Neural progenitor cell (in vitro differentiated cells): ENCODE measurements around the gene PPP4R3B. TPM values are rescaled to one million over a fixed set of nuclear protein-coding genes. Genes with fewer than 3 reads are reported as not detected.

Experiments
- DNase-seq: peaks from one replicate; pipeline ENCODE4 v3.0.0-alpha.2; 2016; ENCODE audit warnings: low spot score
- H2AFZ ChIP-seq: fragments of 200-600 bp; sonication (generic); replicated peaks from 2 replicates; pipeline ENCODE4 v1.6.1; 2016; ENCODE audit warnings: antibody characterized with exemption
- H3F3A ChIP-seq: fragments of 200-600 bp; sonication (generic); 2 replicates; pipeline ENCODE4 v1.6.1; 2016; ENCODE audit warnings: antibody characterized with exemption, low read depth
- H3K27ac ChIP-seq: fragments of 200-600 bp; sonication (generic); 2 replicates; pipeline ENCODE4 v1.5.1; 2016; ENCODE audit warnings: mild to moderate bottlenecking
- H3K27me3 ChIP-seq: fragments of 200-600 bp; sonication (generic); 2 replicates; pipeline ENCODE4 v1.6.1; 2016; ENCODE audit warnings: mild to moderate bottlenecking, moderate library complexity
- H3K36me3 ChIP-seq: fragments of 200-600 bp; sonication (generic); 2 replicates; pipeline ENCODE4 v1.5.1; 2016
- H3K4me1 ChIP-seq: fragments of 200-600 bp; sonication (generic); 2 replicates; pipeline ENCODE4 v1.6.1; 2016; ENCODE audit warnings: mixed run types
- H3K4me2 ChIP-seq: fragments of 200-600 bp; sonication (generic); 2 replicates; pipeline ENCODE4 v1.6.1; 2016
- H3K4me3 ChIP-seq: fragments of 200-600 bp; sonication (generic); 2 replicates; pipeline ENCODE4 v1.5.1; 2016
- H3K79me2 ChIP-seq: fragments of 200-600 bp; sonication (generic); 2 replicates; pipeline ENCODE4 v1.6.1; 2016; ENCODE audit warnings: low read depth
- H3K9ac ChIP-seq: fragments of 200-600 bp; sonication (generic); 2 replicates; pipeline ENCODE4 v1.6.1; 2016
- H3K9me3 ChIP-seq: fragments of 200-600 bp; sonication (generic); 2 replicates; pipeline ENCODE4 v1.5.1; 2016; ENCODE audit warnings: low read depth
- H4K20me1 ChIP-seq: fragments of 200-600 bp; sonication (generic); 2 replicates; pipeline ENCODE4 v1.6.1; 2016; ENCODE audit warnings: low read depth
- H3K27ac Mint-ChIP-seq: 3 replicates; pipeline ENCODE4 v1.8.0; 2021; ENCODE audit warnings: mixed read lengths
- H3K27me3 Mint-ChIP-seq: 2 replicates; pipeline ENCODE4 v1.8.0; 2022; ENCODE audit warnings: low read depth, mild to moderate bottlenecking, inconsistent platforms, moderate library complexity, mixed read lengths; ENCODE audit not compliant: insufficient read depth
- H3K36me3 Mint-ChIP-seq: 3 replicates; pipeline ENCODE4 v1.8.0; 2021; ENCODE audit warnings: mixed read lengths
- H3K4me1 Mint-ChIP-seq: 3 replicates; pipeline ENCODE4 v1.8.0; 2021; ENCODE audit warnings: mixed read lengths
- H3K4me3 Mint-ChIP-seq: 3 replicates; pipeline ENCODE4 v1.8.0; 2021; ENCODE audit warnings: mild to moderate bottlenecking, moderate library complexity, mixed read lengths
- H3K9me3 Mint-ChIP-seq: 3 replicates; pipeline ENCODE4 v1.8.0; 2020; ENCODE audit warnings: mixed read lengths
- CTCF ChIP-seq: fragments of 200-600 bp; sonication (generic); IDR thresholded peaks from 2 replicates; pipeline ENCODE4 v1.5.1; 2017; ENCODE audit warnings: antibody characterized with exemption, mild to moderate bottlenecking
- EZH2 ChIP-seq: fragments of 200-600 bp; sonication (generic); IDR thresholded peaks from 2 replicates; pipeline ENCODE4 v1.6.1; 2017; ENCODE audit warnings: antibody characterized with exemption, mild to moderate bottlenecking, moderate library complexity
- EZH2phosphoT487 ChIP-seq: fragments of 200-600 bp; sonication (generic); IDR thresholded peaks from 2 replicates; pipeline ENCODE4 v1.6.1; 2017; ENCODE audit warnings: antibody characterized with exemption
- total RNA-seq: library from RNA; depleted of rRNA; stranded (reverse); fragments of >200 nt; gene quantifications from 2 replicates; pipeline ENCODE4 v1.2.3, GENCODE V29; 2015; ENCODE audit warnings: low replicate concordance

Gene PPP4R3B
- total RNA-seq, 1 donor from 2014 or later, result 71.2 TPM

DNA sequence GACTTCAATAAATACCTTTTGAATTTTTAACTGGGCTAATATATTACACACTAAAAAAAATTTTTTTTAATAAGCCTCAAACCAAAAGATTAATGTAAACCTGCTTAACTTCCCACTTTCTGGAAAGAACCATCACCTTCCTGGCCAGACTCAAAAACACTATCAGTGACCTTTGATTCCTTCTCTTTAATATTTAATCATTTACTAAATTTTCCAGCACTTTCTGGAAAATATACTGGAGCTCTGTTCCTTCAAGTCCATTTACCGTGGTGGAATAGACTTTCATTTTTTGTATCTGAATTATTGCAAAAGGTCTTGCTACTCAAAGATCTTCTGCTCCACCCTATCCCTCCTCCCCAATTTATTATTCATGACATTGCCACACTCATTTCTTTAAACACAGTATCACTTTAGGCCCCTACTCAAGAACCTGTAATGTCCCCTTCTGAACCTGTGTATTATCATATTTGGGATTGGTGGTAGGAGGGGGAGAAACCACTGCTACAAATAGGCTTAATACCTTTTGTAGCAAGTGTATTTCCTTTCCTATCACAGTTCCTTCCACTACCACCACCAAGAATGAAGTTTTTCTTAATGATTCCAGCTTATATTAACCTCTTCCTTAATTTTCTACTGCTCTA lies 7.4 kb downstream of the PPP4R3B start:
- no peaks in the 10 kb centered on the region for H3K27me3 Mint-ChIP-seq
- Histone ChIP-seq H3K9me3 (no peaks in the 10 kb centered on the region), H3K9ac (no peak overlapping the region), H4K20me1 (peaks cover 4% of the 10 kb centered on the region), H3K27me3 (no peaks in the 10 kb centered on the region), H3K27ac (no peak overlapping the region), H3K4me1 (no peaks in the 10 kb centered on the region), H3K36me3 (peaks cover 21% of the 10 kb centered on the region), H3K79me2 (peaks cover 66% of the 10 kb centered on the region), H2AFZ (no peak overlapping the region), H3F3A (peaks cover 2% of the 10 kb centered on the region), H3K4me3 (no peak overlapping the region), H3K4me2 (no peak overlapping the region)
- H3K36me3 Mint-ChIP-seq, result peaks cover 18% of the 10 kb centered on the region
- DNase-seq, result no peak
- H3K4me3 Mint-ChIP-seq, result no peak overlapping the region
- H3K4me1 Mint-ChIP-seq, result no peaks in the 10 kb centered on the region
- no peaks in the 10 kb centered on the region for H3K9me3 Mint-ChIP-seq
- H3K27ac Mint-ChIP-seq, result no peak overlapping the region
- TF ChIP-seq EZH2 (no peak), CTCF (no peak), EZH2phosphoT487 (no peak)

DNA sequence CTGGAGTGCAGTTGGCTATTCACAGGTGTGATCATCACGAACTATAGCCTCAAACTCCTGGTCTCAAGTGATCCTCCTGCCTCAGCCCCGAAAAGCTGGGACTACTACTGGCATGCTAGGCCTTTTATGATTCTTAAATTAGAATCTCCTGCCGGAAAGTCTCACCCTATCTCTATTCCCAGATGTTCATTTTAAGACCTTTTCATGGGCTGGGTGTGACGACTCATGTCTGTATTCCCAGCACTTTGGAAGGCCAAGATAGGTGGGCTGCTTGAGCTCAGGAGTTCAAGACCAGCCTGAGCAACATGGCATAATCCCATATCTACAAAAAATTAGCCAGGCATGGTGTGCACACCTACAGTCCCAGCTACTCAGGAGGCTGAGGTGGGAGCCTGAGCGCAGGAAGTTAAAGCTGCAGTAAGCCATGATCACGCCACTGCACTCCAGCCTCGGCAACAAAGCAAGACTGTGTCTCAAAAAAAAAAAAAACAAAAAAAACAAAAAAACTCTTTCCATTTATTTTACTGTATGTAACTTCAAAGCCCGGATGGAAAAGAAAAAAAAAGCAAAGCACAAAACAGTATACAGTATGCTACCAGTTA lies 8.1 kb downstream of the PPP4R3B start:
- H3K36me3 Mint-ChIP-seq, result peaks cover 16% of the 10 kb centered on the region
- Histone ChIP-seq H3K9ac (no peak overlapping the region), H3K79me2 (peaks cover 66% of the 10 kb centered on the region), H3K27me3 (no peaks in the 10 kb centered on the region), H2AFZ (no peak overlapping the region), H4K20me1 (peaks cover 6% of the 10 kb centered on the region), H3K4me2 (no peak overlapping the region), H3K36me3 (peaks cover 17% of the 10 kb centered on the region), H3F3A (no peaks in the 10 kb centered on the region), H3K27ac (no peak overlapping the region), H3K4me1 (no peaks in the 10 kb centered on the region), H3K9me3 (no peaks in the 10 kb centered on the region), H3K4me3 (no peak overlapping the region)
- no peak for DNase-seq
- no peaks in the 10 kb centered on the region for H3K27me3 Mint-ChIP-seq
- H3K4me3 Mint-ChIP-seq, result no peak overlapping the region
- TF ChIP-seq EZH2 (no peak), EZH2phosphoT487 (no peak), CTCF (no peak)
- no peaks in the 10 kb centered on the region for H3K9me3 Mint-ChIP-seq
- no peak overlapping the region for H3K27ac Mint-ChIP-seq
- H3K4me1 Mint-ChIP-seq, result no peaks in the 10 kb centered on the region

GRCh38 chr2:55607717-55608116 lies 9.7 kb downstream of the PPP4R3B start:
- peaks cover 5% of the 10 kb centered on the region for H3K36me3 ChIP-seq
- H3K9ac ChIP-seq, result no peak overlapping the region
- no peak for TF ChIP-seq CTCF
- no peak for TF ChIP-seq EZH2phosphoT487
- no peak for TF ChIP-seq EZH2
- no peak overlapping the region for H3K4me2 ChIP-seq
- H4K20me1 ChIP-seq, result peaks cover 6% of the 10 kb centered on the region
- no peak overlapping the region for H2AFZ ChIP-seq
- no peak overlapping the region for H3K27ac ChIP-seq
- no peaks in the 10 kb centered on the region for H3K4me1 ChIP-seq
- H3K4me3 Mint-ChIP-seq, result no peak overlapping the region
- H3K27me3 ChIP-seq, result no peaks in the 10 kb centered on the region
- no peak overlapping the region for H3K27ac Mint-ChIP-seq
- no peak for DNase-seq
- H3K79me2 ChIP-seq, result peaks cover 65% of the 10 kb centered on the region
- H3K27me3 Mint-ChIP-seq, result no peaks in the 10 kb centered on the region
- no peak overlapping the region for H3K4me3 ChIP-seq
- no peaks in the 10 kb centered on the region for H3K9me3 ChIP-seq
- peaks cover 10% of the 10 kb centered on the region for H3K36me3 Mint-ChIP-seq
- H3K4me1 Mint-ChIP-seq, result no peaks in the 10 kb centered on the region
- no peaks in the 10 kb centered on the region for H3K9me3 Mint-ChIP-seq
- no peaks in the 10 kb centered on the region for H3F3A ChIP-seq
